Naive B cell (primary cell): ENCODE data around the gene TSHR. TPM values are rescaled to one million over a fixed set of nuclear protein-coding genes. Genes with fewer than 3 reads are reported as not detected.
A peak's percentile ranks its signal among the peaks of the same experiment; 100 is the strongest.

Experiments
- ATAC-seq, 2 donors: fragments of 150-1000 bp; cut with Tn5 transposase; 2 replicates each; pipeline ENCODE4 v1.10.0; 2021; ENCODE audit warnings: low read depth in 2 of 2, mild to moderate bottlenecking in 2 of 2, moderate library complexity in 2 of 2
- DNase-seq: peaks from one replicate; pipeline ENCODE4 v3.0.0; 2022
- H3K27ac Mint-ChIP-seq, 6 donors: one replicate each; pipeline ENCODE4 v1.8.0; 2020 to 2022; ENCODE audit warnings: mild to moderate bottlenecking in 6 of 6, mixed read lengths in 6 of 6, moderate library complexity in 5 of 6, inconsistent platforms in 2 of 6
- H3K27me3 Mint-ChIP-seq, 3 donors: one replicate each; pipeline ENCODE4 v1.8.0; 2021 to 2022; ENCODE audit warnings: mixed read lengths in 3 of 3, mild to moderate bottlenecking in 1 of 3
- H3K36me3 Mint-ChIP-seq, 2 donors: one replicate each; pipeline ENCODE4 v1.8.0; 2020 to 2022; ENCODE audit warnings: mixed read lengths in 2 of 2, inconsistent platforms in 1 of 2, mild to moderate bottlenecking in 1 of 2
- H3K4me1 Mint-ChIP-seq, 3 donors: one replicate each; pipeline ENCODE4 v1.8.0; 2020 to 2022; ENCODE audit warnings: mixed read lengths in 3 of 3, inconsistent platforms in 1 of 3, mild to moderate bottlenecking in 1 of 3, moderate library complexity in 1 of 3
- H3K4me3 Mint-ChIP-seq, 8 donors: one replicate each; pipeline ENCODE4 v1.8.0; 2020 to 2022; ENCODE audit warnings: mild to moderate bottlenecking in 8 of 8, mixed read lengths in 8 of 8, moderate library complexity in 8 of 8, inconsistent platforms in 2 of 8
- H3K9me3 Mint-ChIP-seq, 7 donors: one replicate each; pipeline ENCODE4 v1.8.0; 2020 to 2022; ENCODE audit warnings: mixed read lengths in 7 of 7, mild to moderate bottlenecking in 5 of 7, inconsistent platforms in 2 of 7, moderate library complexity in 1 of 7
- polyA plus RNA-seq, 6 donors: library from polyadenylated mRNA; unstranded; fragments of 300-500 nt; fragmentation: Illumina TruSeq; gene quantifications; one replicate each; pipeline ENCODE4 v1.2.3, GENCODE V29; 2021; ENCODE audit warnings: low read depth in 6 of 6

Gene TSHR
- polyA plus RNA-seq, 6 donors from 2014 or later: not detected

- DNase-seq (no peak), ATAC-seq (no peak)
- Mint-ChIP-seq H3K27me3 (no peaks in the 10 kb centered on the region), H3K9me3 (peaks cover 0 to 6% (median 4%) of the 10 kb centered on the region in 7 donors), H3K4me3 (no peak overlapping the region), H3K4me1 (peaks cover 12 to 13% (median 13%) of the 10 kb centered on the region in 3 donors), H3K36me3 (peaks cover 0 to 7% of the 10 kb centered on the region in 2 donors), H3K27ac (no peak overlapping the region)
Measured at GRCh38 chr14:81144824-81145603, 189.6 kb downstream of the TSHR start.

- ATAC-seq: peak in 1 of 2 donors; percentile 35
- Mint-ChIP-seq H3K36me3 (peaks cover 0 to 7% of the 10 kb centered on the region in 2 donors), H3K4me3 (peak overlapping the region in 2 of 8 donors; percentile 3), H3K27me3 (no peaks in the 10 kb centered on the region), H3K27ac (no peak overlapping the region), H3K4me1 (peaks cover 12 to 13% (median 13%) of the 10 kb centered on the region in 3 donors), H3K9me3 (peaks cover 0 to 8% (median 4%) of the 10 kb centered on the region in 7 donors)
- DNase-seq: no peak
Measured at GRCh38 chr14:81147140-81147897, 191.9 kb downstream of the TSHR start.

- DNase-seq (no peak), ATAC-seq (no peak)
- H3K4me1 Mint-ChIP-seq: peaks cover 12 to 13% (median 13%) of the 10 kb centered on the region in 3 donors
- H3K27ac Mint-ChIP-seq: no peak overlapping the region
- peaks cover 0 to 4% of the 10 kb centered on the region in 2 donors for H3K36me3 Mint-ChIP-seq
- no peaks in the 10 kb centered on the region for H3K27me3 Mint-ChIP-seq
- H3K9me3 Mint-ChIP-seq: peaks cover 0 to 8% (median 4%) of the 10 kb centered on the region in 7 donors
- no peak overlapping the region for H3K4me3 Mint-ChIP-seq
Measured at GRCh38 chr14:81148635-81149034, 193.2 kb downstream of the TSHR start.

GRCh38 chr14:81153187-81153586 is 197.8 kb downstream of the TSHR start:
- H3K4me3 Mint-ChIP-seq: no peak overlapping the region
- no peak overlapping the region for H3K27ac Mint-ChIP-seq
- peaks cover 0 to 8% (median 8%) of the 10 kb centered on the region in 3 donors for H3K27me3 Mint-ChIP-seq
- ATAC-seq: no peak
- peaks cover 0 to 8% (median 4%) of the 10 kb centered on the region in 7 donors for H3K9me3 Mint-ChIP-seq
- H3K4me1 Mint-ChIP-seq: no peaks in the 10 kb centered on the region
- peaks cover 5 to 6% of the 10 kb centered on the region in 2 donors for H3K36me3 Mint-ChIP-seq
- DNase-seq: no peak

GRCh38 chr14:81157431-81157830 is 202.0 kb downstream of the TSHR start:
- Mint-ChIP-seq H3K4me1 (no peaks in the 10 kb centered on the region), H3K9me3 (peaks cover 0 to 4% (median 0%) of the 10 kb centered on the region in 7 donors), H3K36me3 (peaks cover 5 to 6% of the 10 kb centered on the region in 2 donors), H3K27me3 (peaks cover 0 to 8% (median 8%) of the 10 kb centered on the region in 3 donors), H3K27ac (no peak overlapping the region), H3K4me3 (no peak overlapping the region)
- DNase-seq: no peak
- no peak for ATAC-seq

GRCh38 chr14:81161088-81161487 is 205.7 kb downstream of the TSHR start:
- ATAC-seq (no peak), DNase-seq (no peak)
- H3K9me3 Mint-ChIP-seq: peaks cover 0 to 4% (median 0%) of the 10 kb centered on the region in 7 donors
- peaks cover 0 to 2% (median 0%) of the 10 kb centered on the region in 3 donors for H3K4me1 Mint-ChIP-seq
- H3K27ac Mint-ChIP-seq: no peak overlapping the region
- no peak overlapping the region for H3K4me3 Mint-ChIP-seq
- H3K36me3 Mint-ChIP-seq: peaks cover 5 to 6% of the 10 kb centered on the region in 2 donors
- H3K27me3 Mint-ChIP-seq: peaks cover 0 to 8% (median 5%) of the 10 kb centered on the region in 3 donors

- no peak for DNase-seq
- Mint-ChIP-seq H3K27ac (no peak overlapping the region), H3K27me3 (peaks cover 0 to 1% (median under 1%) of the 10 kb centered on the region in 3 donors), H3K9me3 (peaks cover 0 to 4% (median 0%) of the 10 kb centered on the region in 7 donors), H3K4me3 (no peak overlapping the region), H3K4me1 (peaks cover 0 to 2% (median 0%) of the 10 kb centered on the region in 3 donors), H3K36me3 (peaks cover under 1 to 1% of the 10 kb centered on the region in 2 donors)
- no peak for ATAC-seq
Measured at GRCh38 chr14:81161749-81162148, 206.3 kb downstream of the TSHR start.

- H3K27ac Mint-ChIP-seq: no peak overlapping the region
- H3K36me3 Mint-ChIP-seq: no peaks in the 10 kb centered on the region
- H3K27me3 Mint-ChIP-seq: no peaks in the 10 kb centered on the region
- ATAC-seq (no peak), DNase-seq (no peak)
- H3K4me1 Mint-ChIP-seq: peaks cover 0 to 2% (median 0%) of the 10 kb centered on the region in 3 donors
- no peak overlapping the region for H3K4me3 Mint-ChIP-seq
- H3K9me3 Mint-ChIP-seq: peaks cover 0 to 4% (median 0%) of the 10 kb centered on the region in 7 donors
Measured at GRCh38 chr14:81162941-81163340, 207.5 kb downstream of the TSHR start.

- ATAC-seq (no peak), DNase-seq (no peak)
- no peaks in the 10 kb centered on the region for H3K27me3 Mint-ChIP-seq
- peaks cover 0 to 4% (median 0%) of the 10 kb centered on the region in 7 donors for H3K9me3 Mint-ChIP-seq
- H3K36me3 Mint-ChIP-seq: no peaks in the 10 kb centered on the region
- peak overlapping the region in 1 of 8 donors; percentile 13 for H3K4me3 Mint-ChIP-seq
- peaks cover 2 to 3% (median 3%) of the 10 kb centered on the region in 3 donors for H3K4me1 Mint-ChIP-seq
- H3K27ac Mint-ChIP-seq: peak overlapping the region in 1 of 6 donors; percentile 33
Measured at GRCh38 chr14:81164167-81164774, 208.8 kb downstream of the TSHR start.

- ATAC-seq (no peak), DNase-seq (no peak)
- Mint-ChIP-seq H3K4me1 (peaks cover 11 to 13% (median 13%) of the 10 kb centered on the region in 3 donors), H3K9me3 (no peaks in the 10 kb centered on the region), H3K4me3 (no peak overlapping the region), H3K36me3 (no peaks in the 10 kb centered on the region), H3K27ac (no peak overlapping the region), H3K27me3 (no peaks in the 10 kb centered on the region)
Measured at GRCh38 chr14:81165188-81165587, 209.8 kb downstream of the TSHR start.

- Mint-ChIP-seq H3K4me3 (no peak overlapping the region), H3K27me3 (no peaks in the 10 kb centered on the region), H3K27ac (no peak overlapping the region), H3K4me1 (peaks cover 18 to 22% (median 19%) of the 10 kb centered on the region in 3 donors), H3K9me3 (no peaks in the 10 kb centered on the region), H3K36me3 (no peaks in the 10 kb centered on the region)
- DNase-seq: no peak
- ATAC-seq: no peak
Measured at GRCh38 chr14:81166121-81166520, 210.7 kb downstream of the TSHR start.

GRCh38 chr14:81169267-81169666 is 213.8 kb downstream of the TSHR start:
- Mint-ChIP-seq H3K27ac (peak overlapping the region in 4 of 6 donors; percentile 15 to 81 (median 78)), H3K4me1 (peaks cover 22 to 30% (median 24%) of the 10 kb centered on the region in 3 donors), H3K27me3 (no peaks in the 10 kb centered on the region), H3K36me3 (no peaks in the 10 kb centered on the region), H3K4me3 (peak overlapping the region; percentile 89 to 96 (median 94)), H3K9me3 (no peaks in the 10 kb centered on the region)
- DNase-seq (no peak), ATAC-seq (no peak)

GRCh38 chr14:81169711-81170103 is 214.3 kb downstream of the TSHR start:
- Mint-ChIP-seq H3K4me1 (peaks cover 24 to 30% (median 24%) of the 10 kb centered on the region in 3 donors), H3K9me3 (no peaks in the 10 kb centered on the region), H3K27me3 (no peaks in the 10 kb centered on the region), H3K4me3 (peak overlapping the region; percentile 89 to 96 (median 94)), H3K36me3 (no peaks in the 10 kb centered on the region), H3K27ac (peak overlapping the region in 5 of 6 donors; percentile 15 to 89 (median 79))
- DNase-seq: peak; percentile 2
- peak in 1 of 2 donors; percentile 15 for ATAC-seq
